Measurements from ENCODE around the gene ZNF668. TPM values are rescaled to one million over a fixed set of nuclear protein-coding genes. Genes with fewer than 3 reads are reported as not detected.

Gene ZNF668
- polyA plus RNA-seq, 1 of the 3 experiments (the other 2 are of a cell fraction) = 13.6 TPM

DNA sequence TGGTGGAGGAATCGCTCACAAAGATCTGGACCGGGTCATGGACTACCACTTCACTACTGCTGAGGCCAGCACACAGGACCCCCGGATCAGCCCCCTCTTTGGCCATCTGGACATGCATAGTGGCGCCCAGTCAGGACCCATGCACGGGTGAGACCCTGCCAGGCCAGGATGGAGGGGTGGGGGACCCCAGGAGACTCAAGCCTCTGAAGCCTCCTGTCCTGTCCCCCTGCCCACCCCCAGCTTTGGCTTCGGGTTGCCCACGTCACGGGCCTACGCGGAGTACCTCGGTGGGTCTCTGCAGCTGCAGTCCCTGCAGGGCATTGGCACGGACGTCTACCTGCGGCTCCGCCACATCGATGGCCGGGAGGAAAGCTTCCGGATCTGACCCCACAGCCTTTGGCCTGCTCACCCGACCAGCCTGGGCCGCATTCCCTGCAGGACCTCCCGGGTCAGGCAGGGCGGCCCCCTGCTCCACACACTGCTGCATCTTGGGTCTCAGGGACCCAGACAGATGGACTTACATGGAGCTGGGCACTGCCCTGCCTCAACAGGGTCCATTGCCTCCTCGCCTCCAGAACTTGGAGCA is 37.9 kb upstream of the ZNF668 start:
- H2AFZ ChIP-seq (ENCODE audit: low read depth) = no peak overlapping the region
- H3K9me3 ChIP-seq = no peaks in the 10 kb centered on the region
- no peaks in the 10 kb centered on the region for H4K20me1 ChIP-seq (ENCODE audit: insufficient read depth)
- no peaks in the 10 kb centered on the region for H3K9me2 ChIP-seq
- DNase-seq = no peak
- H3K4me2 ChIP-seq = no peak overlapping the region
- no peak overlapping the region for H3K4me3 ChIP-seq (ENCODE audit: low read depth in 2 of 2, low read length in 1 of 2)
- H3K4me1 ChIP-seq (ENCODE audit: control insufficient read depth in 1 of 2, insufficient read depth in 2 of 2, low read depth in 1 of 2, low read length in 1 of 2) = peaks cover 5 to 21% of the 10 kb centered on the region in 2 experiments; a peak in 2 of 4 replicates
- H3K9ac ChIP-seq = no peak overlapping the region
- H3F3A ChIP-seq (replicated peaks; ENCODE audit: insufficient read depth) = peaks cover 14% of the 10 kb centered on the region
- WGBS (ENCODE audit: low lambda C conversion rate) = 97% methylated on average over 18 of the region's 23 CpGs
- TF ChIP-seq RAD21 (IDR thresholded peaks at IDR 0.05; ENCODE audit: low read length) (no peak), TAF1 (IDR thresholded peaks at IDR 0.05; ENCODE audit: borderline replicate concordance, low read depth, low read length) (no peak), NRF1 (IDR thresholded peaks at IDR 0.05; ENCODE audit: low read depth, low read length) (no peak), GABPA (IDR thresholded peaks at IDR 0.05; ENCODE audit: low read depth) (no peak), EP300 (IDR thresholded peaks at IDR 0.05; ENCODE audit: borderline replicate concordance in 1 of 2, low read depth in 1 of 2, low read length in 1 of 2) (no peak), ELF1 (IDR thresholded peaks at IDR 0.05) (no peak), TEAD4 (IDR thresholded peaks at IDR 0.05; ENCODE audit: borderline replicate concordance, insufficient read depth) (no peak), CHD2 (IDR thresholded peaks at IDR 0.05; ENCODE audit: low read length, partially characterized antibody) (no peak)
- TF ChIP-seq, protein P1, sequence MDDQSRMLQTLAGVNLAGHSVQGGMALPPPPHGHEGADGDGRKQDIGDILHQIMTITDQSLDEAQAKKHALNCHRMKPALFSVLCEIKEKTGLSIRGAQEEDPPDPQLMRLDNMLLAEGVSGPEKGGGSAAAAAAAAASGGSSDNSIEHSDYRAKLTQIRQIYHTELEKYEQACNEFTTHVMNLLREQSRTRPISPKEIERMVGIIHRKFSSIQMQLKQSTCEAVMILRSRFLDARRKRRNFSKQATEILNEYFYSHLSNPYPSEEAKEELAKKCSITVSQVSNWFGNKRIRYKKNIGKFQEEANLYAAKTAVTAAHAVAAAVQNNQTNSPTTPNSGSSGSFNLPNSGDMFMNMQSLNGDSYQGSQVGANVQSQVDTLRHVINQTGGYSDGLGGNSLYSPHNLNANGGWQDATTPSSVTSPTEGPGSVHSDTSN (IDR thresholded peaks at IDR 0.05) = no peak
- TF ChIP-seq, protein P2, sequence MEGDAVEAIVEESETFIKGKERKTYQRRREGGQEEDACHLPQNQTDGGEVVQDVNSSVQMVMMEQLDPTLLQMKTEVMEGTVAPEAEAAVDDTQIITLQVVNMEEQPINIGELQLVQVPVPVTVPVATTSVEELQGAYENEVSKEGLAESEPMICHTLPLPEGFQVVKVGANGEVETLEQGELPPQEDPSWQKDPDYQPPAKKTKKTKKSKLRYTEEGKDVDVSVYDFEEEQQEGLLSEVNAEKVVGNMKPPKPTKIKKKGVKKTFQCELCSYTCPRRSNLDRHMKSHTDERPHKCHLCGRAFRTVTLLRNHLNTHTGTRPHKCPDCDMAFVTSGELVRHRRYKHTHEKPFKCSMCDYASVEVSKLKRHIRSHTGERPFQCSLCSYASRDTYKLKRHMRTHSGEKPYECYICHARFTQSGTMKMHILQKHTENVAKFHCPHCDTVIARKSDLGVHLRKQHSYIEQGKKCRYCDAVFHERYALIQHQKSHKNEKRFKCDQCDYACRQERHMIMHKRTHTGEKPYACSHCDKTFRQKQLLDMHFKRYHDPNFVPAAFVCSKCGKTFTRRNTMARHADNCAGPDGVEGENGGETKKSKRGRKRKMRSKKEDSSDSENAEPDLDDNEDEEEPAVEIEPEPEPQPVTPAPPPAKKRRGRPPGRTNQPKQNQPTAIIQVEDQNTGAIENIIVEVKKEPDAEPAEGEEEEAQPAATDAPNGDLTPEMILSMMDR (IDR thresholded peaks at IDR 0.05) = no peak
- TF ChIP-seq, protein P3, sequence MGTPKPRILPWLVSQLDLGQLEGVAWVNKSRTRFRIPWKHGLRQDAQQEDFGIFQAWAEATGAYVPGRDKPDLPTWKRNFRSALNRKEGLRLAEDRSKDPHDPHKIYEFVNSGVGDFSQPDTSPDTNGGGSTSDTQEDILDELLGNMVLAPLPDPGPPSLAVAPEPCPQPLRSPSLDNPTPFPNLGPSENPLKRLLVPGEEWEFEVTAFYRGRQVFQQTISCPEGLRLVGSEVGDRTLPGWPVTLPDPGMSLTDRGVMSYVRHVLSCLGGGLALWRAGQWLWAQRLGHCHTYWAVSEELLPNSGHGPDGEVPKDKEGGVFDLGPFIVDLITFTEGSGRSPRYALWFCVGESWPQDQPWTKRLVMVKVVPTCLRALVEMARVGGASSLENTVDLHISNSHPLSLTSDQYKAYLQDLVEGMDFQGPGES (IDR thresholded peaks at IDR 0.05; ENCODE audit: low read depth, low read length) = no peak
- TF ChIP-seq, protein P4, sequence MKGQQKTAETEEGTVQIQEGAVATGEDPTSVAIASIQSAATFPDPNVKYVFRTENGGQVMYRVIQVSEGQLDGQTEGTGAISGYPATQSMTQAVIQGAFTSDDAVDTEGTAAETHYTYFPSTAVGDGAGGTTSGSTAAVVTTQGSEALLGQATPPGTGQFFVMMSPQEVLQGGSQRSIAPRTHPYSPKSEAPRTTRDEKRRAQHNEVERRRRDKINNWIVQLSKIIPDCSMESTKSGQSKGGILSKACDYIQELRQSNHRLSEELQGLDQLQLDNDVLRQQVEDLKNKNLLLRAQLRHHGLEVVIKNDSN (IDR thresholded peaks at IDR 0.05; ENCODE audit: borderline replicate concordance, low read depth) = no peak
- H3K36me3 ChIP-seq (replicated peaks in 1 of 2; ENCODE audit: control insufficient read depth in 1 of 2, insufficient read depth in 2 of 2, low read length in 1 of 2) = peaks cover 19 to 36% of the 10 kb centered on the region in 2 experiments
- peaks cover 32% of the 10 kb centered on the region for H3K79me2 ChIP-seq (ENCODE audit: insufficient read depth)
- H3K27me3 ChIP-seq (ENCODE audit: insufficient read depth) = no peaks in the 10 kb centered on the region
- CTCF ChIA-PET = interaction anchor here (1.2 to 2.2 kb wide), 3 partner anchors 22 to 31 kb away, joined by 3 to 9 read pairs (median 4); no protein-coding TSS in a partner anchor
- POLR2A ChIA-PET = no interaction called here
- H3K27ac ChIP-seq (ENCODE audit: low read depth in 2 of 2, low read length in 1 of 2) = no peak overlapping the region

Data from SK-N-SH (cell line).